GM21515 (cell line): ENCODE measurements around the gene PIGS.
"Not testable (repeated sequence)": the region's sequence is repeated elsewhere in the genome, so short reads cannot be mapped to it uniquely, and the experiment has no call there.

ENCODE experiments used
- ATAC-seq: cut with Tn5 transposase; IDR thresholded peaks from one replicate; pipeline ENCODE4 v1.9.1; 2021; ENCODE audit not compliant: unreplicated experiment

Gene PIGS

DNA sequence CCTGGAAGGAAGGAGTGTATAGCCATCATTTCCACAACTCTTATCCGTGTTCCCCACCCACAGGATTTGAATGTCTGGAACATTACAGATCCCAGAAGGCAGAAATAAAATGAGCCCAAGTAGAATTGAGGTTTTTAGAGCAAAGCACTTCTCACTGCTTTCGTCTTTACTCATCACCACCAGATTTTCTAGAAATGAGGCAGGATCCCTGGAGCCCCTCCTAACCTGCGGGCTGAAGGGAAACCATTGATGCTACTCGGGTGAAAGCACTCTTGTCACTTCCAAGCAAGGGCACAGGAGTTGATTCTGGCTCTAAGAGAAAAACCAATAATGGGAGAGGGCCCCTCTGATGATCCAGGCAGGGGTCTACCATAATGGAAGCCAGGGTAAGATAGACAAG, 8.2 kb upstream of the PIGS start:
- no peak for ATAC-seq

DNA sequence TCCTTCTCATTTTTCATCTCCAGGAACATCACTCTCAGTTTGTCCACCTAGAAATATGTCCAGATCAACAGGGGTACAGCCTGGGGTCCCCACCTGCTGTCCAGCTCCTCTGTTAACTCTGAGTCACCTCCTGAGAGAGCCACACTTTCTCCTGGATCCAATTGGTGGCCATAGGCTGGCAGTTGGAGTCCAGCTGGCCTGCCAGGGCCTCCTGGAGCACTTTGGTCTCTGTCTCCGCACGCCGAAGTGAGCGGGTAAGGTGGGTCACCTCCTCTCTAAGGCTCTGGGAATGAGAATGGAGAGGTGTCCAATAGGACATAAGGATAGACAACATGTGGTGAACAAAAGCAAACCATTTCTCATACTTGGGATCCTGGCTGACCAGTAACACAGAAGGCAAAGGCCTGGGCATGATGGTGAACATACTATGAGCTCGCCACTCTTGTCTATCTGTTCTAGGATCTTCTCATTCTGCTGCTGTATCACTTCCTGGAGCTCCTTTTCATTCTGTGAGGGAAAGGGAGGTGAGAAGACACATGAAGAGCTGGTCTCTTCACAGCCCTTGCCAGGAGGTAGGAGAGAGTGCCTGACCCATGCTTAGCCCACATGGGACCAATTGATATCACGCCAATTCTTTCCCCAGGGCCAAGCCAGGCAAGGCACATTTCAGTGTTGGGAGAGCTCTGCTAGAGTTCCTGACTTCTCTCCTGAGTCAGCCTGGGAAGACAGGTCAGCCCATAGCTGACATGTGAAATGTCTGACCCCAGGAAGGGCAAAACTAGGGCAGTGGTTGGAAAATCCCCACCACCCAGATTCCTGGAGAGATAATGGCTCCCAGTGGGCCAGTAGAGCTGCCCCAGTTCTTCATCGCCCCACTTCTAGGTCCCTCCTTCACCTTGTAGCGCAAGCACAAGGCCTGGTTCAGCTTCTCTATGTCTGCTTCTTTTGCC, 7.2 kb upstream of the PIGS start:
- ATAC-seq: no peak

DNA sequence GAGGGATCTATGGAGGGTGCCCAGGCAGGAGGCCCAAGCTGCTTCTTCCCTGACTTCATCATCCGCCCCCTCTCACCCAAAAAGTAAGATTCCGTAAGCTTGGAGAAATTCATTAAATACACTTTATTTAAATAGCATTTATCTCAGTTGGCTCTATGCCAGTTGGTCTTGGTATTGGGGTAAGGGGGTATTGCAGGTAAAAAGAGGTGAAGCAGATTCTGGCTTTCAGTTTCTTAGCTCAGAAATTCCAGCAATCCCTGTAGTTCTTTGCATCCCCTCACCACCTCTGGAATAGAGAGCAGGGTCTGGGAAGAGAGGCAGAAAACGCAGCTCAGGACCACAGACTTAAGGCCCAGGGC, 6.1 kb upstream of the PIGS start:
- no peak for ATAC-seq

DNA sequence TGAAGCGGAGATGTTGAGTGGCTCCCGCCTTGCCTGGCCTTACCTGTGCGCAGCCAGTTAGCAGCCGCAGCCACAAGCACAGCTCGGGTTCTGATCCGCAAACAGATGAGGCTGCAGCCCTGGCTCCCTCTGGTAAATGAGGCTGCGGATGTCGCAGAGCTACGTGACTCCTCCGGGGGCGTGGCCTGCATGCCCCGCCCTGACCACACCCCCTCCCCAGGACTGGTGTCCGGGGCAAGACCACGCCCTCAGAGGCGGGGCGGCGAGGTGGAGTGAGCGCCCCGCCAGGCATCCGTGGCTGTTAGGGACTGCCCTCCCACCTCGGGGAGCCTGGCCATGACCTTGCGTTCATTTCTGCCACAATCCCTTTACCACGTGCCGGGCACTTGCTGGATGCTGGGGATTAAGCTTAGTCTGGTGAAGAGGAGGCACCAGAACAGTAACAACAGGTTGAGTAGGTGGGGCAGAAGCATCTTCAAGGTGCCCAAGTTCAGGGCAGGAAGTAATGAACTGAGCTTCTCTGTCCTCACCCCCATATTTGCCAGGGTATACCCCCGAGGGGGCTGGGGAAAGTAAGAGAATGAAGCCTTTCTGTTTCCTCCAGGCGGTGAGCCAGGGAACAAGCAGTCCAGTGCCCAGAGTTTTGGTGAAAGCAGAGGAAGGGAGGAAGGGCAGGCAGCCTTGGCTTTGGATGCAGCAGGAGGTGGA, 5.6 kb upstream of the PIGS start, which contains the start of gene ALDOC:
Gene ALDOC, minus strand, starts transcription at position 138 of the 708 bp plus-strand sequence. CDS start 1,363 bp downstream, outside the sequence.
- peak; percentile 77 for ATAC-seq

GRCh38 chr17:28576016-28576415, 4.7 kb upstream of the PIGS start:
- not testable (repeated sequence) for ATAC-seq

- ATAC-seq: no peak
Observed at GRCh38 chr17:28575126-28575795, 3.9 kb upstream of the PIGS start.

DNA sequence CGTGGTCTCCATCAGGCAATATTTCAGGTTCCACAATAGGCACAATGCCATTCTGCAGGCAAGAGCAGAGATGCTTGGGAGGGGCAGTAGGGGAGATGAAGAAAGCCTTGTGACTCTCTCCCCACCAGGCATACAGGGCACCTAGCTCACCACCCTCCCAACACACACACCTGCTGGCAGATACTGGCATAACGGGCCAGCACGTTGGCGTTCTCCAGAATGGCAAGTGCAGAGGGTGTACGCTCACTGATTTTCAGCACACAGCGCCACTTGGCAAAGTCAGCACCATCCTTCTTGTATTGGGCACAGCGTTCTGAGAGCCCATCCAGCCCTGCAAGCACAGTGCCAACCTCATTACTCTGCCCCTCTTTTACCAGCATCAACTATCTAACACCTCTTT, 3.2 kb upstream of the PIGS start:
- no peak for ATAC-seq

DNA sequence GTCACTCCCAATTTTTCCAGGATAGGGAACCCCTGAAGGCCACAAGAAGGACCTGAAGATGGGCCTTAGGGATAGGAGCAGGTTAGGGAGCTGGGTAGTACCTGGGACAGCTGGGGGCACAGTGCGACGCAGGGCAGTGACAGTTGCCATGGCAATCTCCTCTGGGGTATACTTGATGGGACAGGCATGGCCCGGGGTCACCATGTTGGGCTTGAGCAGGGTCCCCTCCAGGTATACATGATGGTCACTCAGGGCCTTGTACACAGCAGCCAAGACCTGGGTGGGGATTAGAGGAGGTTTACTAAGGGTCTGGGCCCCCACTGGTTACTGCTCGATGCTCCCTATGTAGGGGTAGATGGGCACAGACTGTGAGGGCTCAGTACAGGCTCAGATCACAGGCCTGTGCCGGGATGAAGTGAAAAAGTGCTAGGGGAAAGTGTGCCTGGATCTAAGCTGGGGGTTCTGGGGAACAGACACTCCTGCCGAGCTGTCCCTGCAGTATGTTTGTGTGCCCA, 2.7 kb upstream of the PIGS start:
- ATAC-seq: no peak

DNA sequence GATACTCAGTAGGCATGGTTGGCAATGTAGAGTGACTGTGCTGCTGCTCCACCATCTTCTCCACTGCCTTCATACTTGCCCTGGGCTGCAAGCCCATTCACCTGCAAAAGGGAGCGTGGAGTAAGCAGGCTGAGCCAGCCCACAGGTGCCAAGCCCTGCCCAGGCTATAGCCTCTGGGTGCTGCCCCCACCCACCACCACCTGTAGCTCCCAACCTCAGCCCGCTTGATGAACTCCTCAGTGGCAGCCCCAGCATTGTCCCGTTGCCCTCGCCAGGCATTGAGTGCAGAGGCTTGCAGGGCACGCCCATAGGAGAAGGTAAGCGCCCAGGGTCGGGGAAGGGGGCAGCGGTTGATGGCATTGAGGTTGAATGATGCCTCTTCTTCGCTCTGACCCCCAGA, 2.2 kb upstream of the PIGS start:
- ATAC-seq: no peak

GRCh38 chr17:28573040-28573380, 1.7 kb upstream of the PIGS start:
- no peak for ATAC-seq

DNA sequence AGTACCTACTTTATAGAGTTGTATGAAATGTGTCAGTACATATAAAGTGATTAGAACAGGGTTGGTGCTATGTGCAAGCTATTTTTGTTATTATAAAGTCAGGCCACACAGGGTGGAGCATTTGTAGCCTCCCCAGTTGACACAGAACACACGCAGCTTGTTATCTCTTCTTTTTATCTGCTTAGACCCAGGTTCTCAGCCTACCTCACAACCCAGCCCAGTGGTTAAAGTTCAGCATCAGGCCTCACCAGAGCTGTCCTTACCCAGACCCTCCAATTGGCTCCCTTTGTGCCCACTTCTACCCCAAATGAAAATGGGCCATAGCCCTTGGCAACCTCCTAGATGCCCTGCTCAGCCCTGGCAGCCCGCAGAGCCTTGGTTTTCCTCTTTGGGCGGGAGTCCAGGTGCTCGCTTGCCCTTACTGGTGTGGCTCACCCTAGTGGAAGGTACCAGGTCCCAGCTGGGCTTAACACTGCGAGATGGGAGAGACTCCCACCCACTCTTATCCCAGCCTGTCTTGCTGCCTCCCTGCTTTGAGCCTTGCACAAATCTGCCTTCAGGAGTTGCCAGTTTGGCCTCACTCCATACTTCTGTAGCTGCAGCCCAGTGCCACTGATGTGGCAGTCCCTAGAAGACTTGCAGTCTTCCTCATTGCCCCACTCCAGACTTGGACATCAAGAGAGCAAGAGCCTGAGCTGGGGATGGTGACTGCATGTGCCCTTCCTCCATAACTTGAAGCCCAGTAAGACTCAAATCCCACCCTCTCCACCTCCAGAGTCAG, 1.1 kb upstream of the PIGS start:
- ATAC-seq: no peak

DNA sequence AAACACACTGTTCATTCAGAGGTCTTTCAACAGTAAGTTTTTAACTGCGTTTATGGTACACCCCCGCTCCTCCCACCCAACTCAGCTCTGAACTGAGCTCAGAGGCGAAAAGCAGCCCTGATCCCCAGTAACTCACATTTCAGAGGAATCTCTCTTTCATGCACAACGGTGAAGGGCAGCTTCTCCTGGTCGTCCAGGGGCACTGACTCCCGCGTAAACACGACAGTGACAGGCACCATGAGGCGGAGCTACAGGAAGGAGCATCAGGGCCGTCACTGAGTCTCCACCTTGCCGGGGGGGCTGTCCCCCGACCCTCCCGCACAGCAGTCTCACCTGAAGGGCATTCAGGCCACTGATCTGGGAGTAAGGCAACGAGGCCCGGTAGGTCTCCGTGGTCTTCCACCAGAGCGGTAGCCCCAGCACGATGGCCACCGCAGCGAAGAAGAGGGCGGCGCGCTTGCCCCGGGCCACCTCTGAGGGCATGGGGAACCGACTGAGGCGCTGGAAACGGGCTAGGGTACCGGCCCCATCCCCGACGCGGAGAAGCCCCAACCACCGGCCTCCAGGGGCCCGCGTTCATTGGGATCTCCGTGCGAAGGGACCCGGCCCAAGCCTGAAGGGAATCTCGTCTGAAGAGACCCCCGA, 486 bp downstream of the PIGS start:
- peak; percentile 17 for ATAC-seq

GRCh38 chr17:28569446-28569845, 1.9 kb downstream of the PIGS start:
- ATAC-seq: no peak

DNA sequence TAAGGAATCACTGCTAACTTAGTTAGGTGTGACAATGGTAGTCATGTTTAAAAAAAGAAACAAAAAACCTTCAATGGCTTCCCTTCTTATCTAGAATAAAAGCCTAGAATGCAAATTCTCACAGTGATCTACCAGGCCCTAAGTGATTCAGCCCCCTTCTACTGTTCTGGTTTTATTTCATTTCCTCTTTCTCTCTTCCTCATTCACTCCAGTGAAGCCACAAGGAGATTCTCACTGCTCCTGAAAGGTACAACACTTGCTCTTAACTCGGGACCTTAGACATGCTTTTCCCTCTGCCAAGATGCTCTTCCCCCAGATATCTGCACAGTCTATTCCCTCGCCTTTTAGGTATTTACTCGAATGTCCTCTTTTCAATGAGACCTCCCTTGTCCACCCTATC, 3.7 kb downstream of the PIGS start:
- ATAC-seq: peak; percentile 40

DNA sequence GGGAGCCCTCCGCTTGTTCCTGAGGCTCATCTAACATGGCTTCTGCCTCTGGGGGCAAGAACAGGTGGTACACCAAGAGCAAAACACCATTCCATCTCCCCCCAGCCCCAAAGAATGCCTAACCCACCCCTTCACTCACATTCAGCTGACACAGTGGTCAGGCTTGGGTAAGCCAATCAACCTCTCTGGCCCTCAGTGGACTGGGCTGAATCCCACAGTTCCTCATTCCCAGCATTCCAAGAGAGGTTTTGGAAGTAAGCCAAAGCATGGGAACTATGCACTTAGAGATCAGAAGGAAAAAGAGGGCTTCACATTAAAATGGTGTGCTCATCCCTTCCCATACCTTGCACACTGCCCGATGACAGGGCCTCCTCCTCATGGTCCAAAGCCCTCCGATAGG, 7.8 kb downstream of the PIGS start:
- ATAC-seq: no peak

GRCh38 chr17:28555022-28555421, 16.3 kb downstream of the PIGS start:
- no peak for ATAC-seq

DNA sequence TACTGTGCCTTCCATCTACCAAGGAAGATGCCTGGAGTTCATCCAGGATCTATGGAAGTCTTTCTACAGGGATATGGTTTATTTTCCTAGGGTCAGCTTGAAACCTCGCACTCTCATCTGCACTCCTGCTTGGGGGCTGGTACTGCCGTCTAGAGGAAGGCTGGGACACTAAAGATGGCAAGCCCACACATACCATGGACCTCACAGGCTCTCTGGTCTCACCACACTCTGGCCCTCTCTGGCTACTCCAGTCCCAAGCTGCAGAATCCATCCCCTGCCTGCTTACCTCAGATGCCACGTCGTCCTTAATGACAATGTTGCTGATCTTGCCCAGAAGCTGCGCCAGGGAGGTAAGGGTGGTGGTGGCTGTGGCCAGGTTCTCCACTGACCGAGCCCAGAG, 16.8 kb downstream of the PIGS start:
- no peak for ATAC-seq

DNA sequence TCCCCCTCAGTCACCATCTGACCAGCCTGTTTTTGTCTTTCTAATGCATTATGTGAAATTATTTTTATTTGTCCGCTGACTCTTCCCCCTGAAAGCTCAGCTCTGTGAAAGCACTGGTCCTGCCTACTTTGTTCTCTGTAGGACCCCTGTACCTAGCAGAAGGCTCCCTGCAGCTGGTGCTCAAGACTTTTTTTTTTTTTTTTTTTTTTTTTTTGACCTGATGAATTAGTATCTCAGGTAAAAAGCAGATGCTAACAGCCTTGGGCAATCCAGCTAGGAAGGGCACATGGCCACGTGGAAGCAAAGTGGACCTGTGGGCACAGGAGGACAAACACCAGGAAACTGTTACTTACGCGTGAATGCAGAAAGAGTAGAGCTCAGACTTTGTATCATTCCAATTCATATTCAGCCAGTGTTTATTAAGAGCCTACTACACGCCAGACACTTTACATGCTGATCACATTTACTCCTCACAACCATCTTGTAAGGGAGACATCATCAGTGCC, 18.3 kb downstream of the PIGS start:
- no peak for ATAC-seq

- ATAC-seq: peak; percentile 63
Observed at GRCh38 chr17:28552176-28552999, 18.9 kb downstream of the PIGS start, which contains the start of gene UNC119. Gene UNC119, minus strand, starts transcription at chr17:28552624. Its CDS starts 67 bp downstream, at chr17:28552557.
